ENCODE data around the gene RNF31.
A peak's percentile ranks its signal among the peaks of the same experiment; 100 is the strongest.

DNA sequence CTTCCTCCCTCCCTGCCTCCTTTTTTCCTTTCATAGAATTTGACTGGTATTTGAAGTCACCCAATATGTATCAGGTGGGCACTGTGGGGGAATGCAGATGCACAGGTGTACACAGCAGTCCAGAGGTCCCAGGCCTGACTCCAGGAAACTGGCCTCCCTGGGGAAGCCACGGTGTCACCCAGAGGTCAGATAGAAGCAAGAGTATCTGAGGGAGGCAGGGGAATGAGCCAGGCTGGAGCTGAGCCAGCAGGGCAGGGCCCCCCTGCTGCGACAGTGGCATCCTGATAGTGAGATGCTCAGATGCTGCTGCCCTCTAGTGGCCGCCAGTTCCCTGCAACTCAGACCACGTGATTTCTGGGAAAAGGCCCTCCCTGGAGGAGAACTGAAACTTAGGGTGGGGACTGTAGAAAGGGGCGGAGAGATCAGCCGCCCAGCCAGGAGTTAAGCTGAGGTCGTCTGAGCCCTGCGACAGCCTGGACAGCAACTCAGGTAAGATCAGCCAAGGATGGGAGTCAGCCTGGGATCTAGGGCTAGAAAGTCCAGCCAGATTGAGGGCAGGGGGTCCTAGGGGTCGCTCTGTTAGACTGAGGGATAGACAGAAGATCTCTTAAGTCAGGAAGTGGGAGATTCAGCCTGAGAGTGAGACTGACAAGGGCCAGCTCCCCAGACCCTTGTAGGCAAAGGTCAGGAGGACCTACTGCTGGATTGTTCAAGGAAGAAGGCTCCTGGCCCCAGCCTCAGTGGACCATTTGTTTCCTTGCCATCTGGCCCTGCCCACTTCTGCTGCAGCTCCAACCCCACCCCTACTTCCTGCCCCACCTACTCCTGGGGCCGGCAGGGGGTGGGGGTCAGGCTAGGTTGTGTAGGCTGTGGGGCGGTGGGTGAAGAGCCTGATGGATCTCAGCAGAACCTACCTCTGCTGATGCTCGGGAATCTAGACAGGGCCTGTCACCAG is 13.8 kb downstream of the RNF31 start, which contains the start of gene IRF9:
- TF ChIP-seq, protein P1, sequence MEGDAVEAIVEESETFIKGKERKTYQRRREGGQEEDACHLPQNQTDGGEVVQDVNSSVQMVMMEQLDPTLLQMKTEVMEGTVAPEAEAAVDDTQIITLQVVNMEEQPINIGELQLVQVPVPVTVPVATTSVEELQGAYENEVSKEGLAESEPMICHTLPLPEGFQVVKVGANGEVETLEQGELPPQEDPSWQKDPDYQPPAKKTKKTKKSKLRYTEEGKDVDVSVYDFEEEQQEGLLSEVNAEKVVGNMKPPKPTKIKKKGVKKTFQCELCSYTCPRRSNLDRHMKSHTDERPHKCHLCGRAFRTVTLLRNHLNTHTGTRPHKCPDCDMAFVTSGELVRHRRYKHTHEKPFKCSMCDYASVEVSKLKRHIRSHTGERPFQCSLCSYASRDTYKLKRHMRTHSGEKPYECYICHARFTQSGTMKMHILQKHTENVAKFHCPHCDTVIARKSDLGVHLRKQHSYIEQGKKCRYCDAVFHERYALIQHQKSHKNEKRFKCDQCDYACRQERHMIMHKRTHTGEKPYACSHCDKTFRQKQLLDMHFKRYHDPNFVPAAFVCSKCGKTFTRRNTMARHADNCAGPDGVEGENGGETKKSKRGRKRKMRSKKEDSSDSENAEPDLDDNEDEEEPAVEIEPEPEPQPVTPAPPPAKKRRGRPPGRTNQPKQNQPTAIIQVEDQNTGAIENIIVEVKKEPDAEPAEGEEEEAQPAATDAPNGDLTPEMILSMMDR (IDR thresholded peaks at IDR 0.05; ENCODE audit: insufficient read depth, low read depth, low read length): peak; percentile 96
- no peak for TF ChIP-seq EZH2 (IDR thresholded peaks at IDR 0.05; ENCODE audit: insufficient read depth, low read length)
